HepG2 (cell line): Measurements from ENCODE around the gene UCP1. TPM values are rescaled to one million over a fixed set of nuclear protein-coding genes. Genes with fewer than 3 reads are reported as not detected.
A peak's percentile ranks its signal among the peaks of the same experiment; 100 is the strongest.

Experiments
- ATAC-seq: fragments of 200-7000 bp; cut with Tn5 transposase; 3 replicates; pipeline ENCODE4 v1.9.1; 2020; ENCODE audit warnings: mild to moderate bottlenecking, moderate library complexity
- BruUV-seq: library from RNA; stranded (reverse); fragments of 400-500 nt; replicated peaks from 2 replicates; lab custom pipeline; 2021; lab: Mats Ljungman, UMichigan
- CTCF ChIA-PET: fragments of 300-600 bp; formaldehyde crosslinking; extraction: SDS; loops from one replicate; lab custom pipeline; 2021; ENCODE audit warnings: low total read pairs, inconsistent platforms, low intra/inter-chr PET ratio; lab: Yijun Ruan, JAX
- POLR2A ChIA-PET: fragments of 350-600 bp; sonication (Branson Sonifier 250); formaldehyde crosslinking; loops from one replicate; lab custom pipeline; 2020; ENCODE audit warnings: antibody characterized with exemption, inconsistent platforms; lab: Yijun Ruan, JAX
- DNase-seq: peaks from one replicate; pipeline ENCODE4 v3.0.0-alpha.2; 2015; ENCODE audit warnings: low spot score
- FAIRE-seq: peaks from 3 replicates; lab custom pipeline; 2011; peaks lifted over from hg19 to GRCh38; lab: Jason Lieb, UNC
- H2AFZ ChIP-seq: one replicate; pipeline ENCODE4 v1.6.1; 2011; ENCODE audit warnings: low read length, inconsistent platforms
- H3K27ac ChIP-seq: fragments of 300-600 bp; 3 replicates; pipeline ENCODE4 v1.8.0; 2011; ENCODE audit warnings: mixed run types, mild to moderate bottlenecking, mixed read lengths, low read length, inconsistent platforms; ENCODE audit not compliant: insufficient read depth; ENCODE audit errors: extremely low read length
- H3K27me3 ChIP-seq, 2 experiments: fragments of 200-600 bp in 1 of 2; 2 replicates in 1 of 2; 3 replicates in 1 of 2; pipeline versions ENCODE4 v1.6.0 to v1.8.0; 2011; ENCODE audit warnings: low read length in 2 of 2, mild to moderate bottlenecking in 2 of 2, moderate library complexity in 2 of 2, inconsistent platforms in 1 of 2; ENCODE audit not compliant: insufficient read depth in 2 of 2, control insufficient read depth in 1 of 2
- H3K36me3 ChIP-seq, 2 experiments: fragments of 200-600 bp in 1 of 2; replicated peaks in 1 of 2; 2 replicates in 1 of 2; 3 replicates in 1 of 2; pipeline versions ENCODE4 v1.5.1 to v1.8.0; 2011; ENCODE audit warnings: low read length in 2 of 2, inconsistent platforms in 1 of 2; ENCODE audit not compliant: insufficient read depth in 2 of 2, control insufficient read depth in 1 of 2
- H3K4me1 ChIP-seq: 2 replicates; pipeline ENCODE4 v1.5.1; 2012; ENCODE audit warnings: low read length, inconsistent platforms; ENCODE audit not compliant: insufficient read depth
- H3K4me2 ChIP-seq: 2 replicates; pipeline ENCODE4 v1.6.0; 2011; ENCODE audit warnings: low read depth, low read length, inconsistent platforms
- H3K4me3 ChIP-seq, 3 experiments: fragments of 200-600 bp in 1 of 3; sonication (generic), shearing (Covaris generic) in 1 of 3; replicated peaks in 1 of 3; 2 replicates each; pipeline ENCODE4 v1.5.1; 2011 to 2016; ENCODE audit warnings: low read length in 3 of 3, inconsistent platforms in 2 of 3, low read depth in 2 of 3, mild to moderate bottlenecking in 2 of 3, control low read depth in 1 of 3, mixed read lengths in 1 of 3; ENCODE audit not compliant: insufficient read depth in 1 of 3
- H3K79me2 ChIP-seq: one replicate; pipeline ENCODE4 v1.6.1; 2011; ENCODE audit warnings: low read length, inconsistent platforms; ENCODE audit not compliant: insufficient read depth
- H3K9ac ChIP-seq: 2 replicates; pipeline ENCODE4 v1.6.0; 2011; ENCODE audit warnings: mild to moderate bottlenecking, low read depth, low read length, inconsistent platforms; ENCODE audit not compliant: insufficient read depth
- H3K9me3 ChIP-seq: 2 replicates; pipeline ENCODE4 v1.5.1; 2012; ENCODE audit warnings: mild to moderate bottlenecking, low read length
- H4K20me1 ChIP-seq: 2 replicates; pipeline ENCODE4 v1.6.0; 2011; ENCODE audit warnings: inconsistent platforms, mild to moderate bottlenecking, low read length, moderate library complexity; ENCODE audit not compliant: insufficient read depth
- ATF3 ChIP-seq: sonication (generic); formaldehyde crosslinking; IDR thresholded peaks from 2 replicates; pipeline ENCODE4 v1.4.0; 2020; ENCODE audit warnings: missing genetic modification reagents
- BHLHE40 ChIP-seq: IDR thresholded peaks from 2 replicates; pipeline ENCODE4 v1.6.1; 2011; ENCODE audit warnings: low read length, improper control_type of control experiment
- CENPX ChIP-seq: sonication (generic); formaldehyde crosslinking; IDR thresholded peaks from 2 replicates; pipeline ENCODE4 v1.9.0; 2021; ENCODE audit warnings: mild to moderate bottlenecking, missing genetic modification reagents, moderate library complexity
- HIVEP1 ChIP-seq: sonication (generic); formaldehyde crosslinking; IDR thresholded peaks from 2 replicates; pipeline ENCODE4 v1.4.0; 2020; ENCODE audit warnings: mild to moderate bottlenecking, missing genetic modification reagents
- KDM4B ChIP-seq: sonication (generic); formaldehyde crosslinking; IDR thresholded peaks from 2 replicates; pipeline ENCODE4 v1.4.0; 2020; ENCODE audit warnings: missing genetic modification reagents
- MBNL3 ChIP-seq: fragments of 250-450 bp; sonication (Bioruptor Pico); conservative IDR thresholded peaks from 2 replicates; pipeline ENCODE4 v1.8.0; 2022; ENCODE audit warnings: mild to moderate bottlenecking, inconsistent platforms
- REXO4 ChIP-seq: sonication (generic); formaldehyde crosslinking; IDR thresholded peaks from 2 replicates; pipeline ENCODE4 v1.8.0; 2022; ENCODE audit warnings: missing genetic modification reagents, mild to moderate bottlenecking, borderline replicate concordance
- SETDB1 ChIP-seq: sonication (generic); formaldehyde crosslinking; IDR thresholded peaks from 2 replicates; pipeline ENCODE4 v1.5.1; 2020; ENCODE audit warnings: missing genetic modification reagents, mild to moderate bottlenecking, borderline replicate concordance
- SP4 ChIP-seq: sonication (generic); formaldehyde crosslinking; IDR thresholded peaks from 2 replicates; pipeline ENCODE4 v1.8.1; 2023; ENCODE audit warnings: mild to moderate bottlenecking, missing genetic modification reagents
- TIGD3 ChIP-seq: sonication (generic); formaldehyde crosslinking; IDR thresholded peaks from 2 replicates; pipeline ENCODE4 v1.5.1; 2020; ENCODE audit warnings: mild to moderate bottlenecking, missing genetic modification reagents, borderline replicate concordance
- ZNF225 ChIP-seq: sonication (generic); formaldehyde crosslinking; IDR thresholded peaks from 2 replicates; pipeline ENCODE4 v1.4.0; 2020; ENCODE audit warnings: mild to moderate bottlenecking, missing genetic modification reagents
- ZNF577 ChIP-seq: sonication (generic); formaldehyde crosslinking; IDR thresholded peaks from 2 replicates; pipeline ENCODE4 v1.4.0; 2020; ENCODE audit warnings: mild to moderate bottlenecking, low read depth, missing genetic modification reagents, borderline replicate concordance
- ZNF589 ChIP-seq: sonication (generic); formaldehyde crosslinking; conservative IDR thresholded peaks from 2 replicates; pipeline ENCODE4 v1.8.0; 2022; ENCODE audit warnings: mild to moderate bottlenecking, moderate library complexity, missing genetic modification reagents
- ZNF747 ChIP-seq: sonication (generic); formaldehyde crosslinking; IDR thresholded peaks from 2 replicates; pipeline ENCODE4 v1.8.1; 2023; ENCODE audit warnings: missing genetic modification reagents, mild to moderate bottlenecking, borderline replicate concordance
- ZNF883 ChIP-seq: sonication (generic); formaldehyde crosslinking; IDR thresholded peaks from 2 replicates; pipeline ENCODE4 v1.5.1; 2020; ENCODE audit warnings: mild to moderate bottlenecking, missing genetic modification reagents; ENCODE audit errors: not compliant biosample characterization
- WGBS: methylation state at CpG from one replicate; pipeline ENCODE4 v1.1.6; 2017; ENCODE audit warnings: low lambda C conversion rate; 5-methylcytosine and 5-hydroxymethylcytosine counted together
- in situ Hi-C: cut with HindIII; loops from 2 replicates; pipeline ENCODE4 v1.10.0; 2017; ENCODE audit warnings: low pct_unique_long_range_greater_than_20kb; ENCODE audit not compliant: extremely low pct_ligation_motif_present
- intact Hi-C: fragments of 100-400 bp; cut with micrococcal nuclease; formaldehyde crosslinking; loops from one replicate; pipeline ENCODE4 v1.10.0; 2022; ENCODE audit not compliant: unreplicated experiment
- polyA plus RNA-seq, 8 experiments: library from polyadenylated mRNA; depleted of rRNA in 3 of 8; stranded (reverse) in 7 of 8; unstranded in 1 of 8; fragments of >200 nt; fragmentation: Illumina TruSeq in 4 of 8; extraction: Trizol in 4 of 8; gene quantifications; 2 replicates each; pipeline versions ENCODE4 v1.2.1 to v1.2.3, GENCODE V29; 2011 to 2016; ENCODE audit warnings: low read depth in 4 of 8, missing spikeins in 1 of 8, mixed read lengths in 1 of 8; ENCODE audit not compliant: insufficient read depth in 1 of 8
- total RNA-seq, 5 experiments: library from RNA; depleted of rRNA; stranded (reverse); fragments of >200 nt; fragmentation: Illumina TruSeq; extraction: Trizol; gene quantifications; 2 replicates each; pipeline ENCODE4 v1.2.3, GENCODE V29; 2016; ENCODE audit warnings: low read depth in 1 of 5
- TF ChIP-seq, protein P1 (sequence below): fragments of 450-650 bp; IDR thresholded peaks from 2 replicates; pipeline ENCODE4 v1.6.1; 2016
- TF ChIP-seq, protein P2 (sequence below): sonication (generic); formaldehyde crosslinking; IDR thresholded peaks from 2 replicates; pipeline ENCODE4 v1.4.0; 2020; ENCODE audit warnings: missing genetic modification reagents
- TF ChIP-seq, protein P3 (sequence below): fragments of 450-650 bp; IDR thresholded peaks from 2 replicates; pipeline ENCODE4 v1.6.1; 2017; ENCODE audit warnings: mild to moderate bottlenecking

UCP1 gene
- total and polyA plus RNA-seq, 2 of the 13 experiments (the other 11 are each of a cell fraction or from before 2014, with no cell fraction given) = 0.11 TPM

DNA sequence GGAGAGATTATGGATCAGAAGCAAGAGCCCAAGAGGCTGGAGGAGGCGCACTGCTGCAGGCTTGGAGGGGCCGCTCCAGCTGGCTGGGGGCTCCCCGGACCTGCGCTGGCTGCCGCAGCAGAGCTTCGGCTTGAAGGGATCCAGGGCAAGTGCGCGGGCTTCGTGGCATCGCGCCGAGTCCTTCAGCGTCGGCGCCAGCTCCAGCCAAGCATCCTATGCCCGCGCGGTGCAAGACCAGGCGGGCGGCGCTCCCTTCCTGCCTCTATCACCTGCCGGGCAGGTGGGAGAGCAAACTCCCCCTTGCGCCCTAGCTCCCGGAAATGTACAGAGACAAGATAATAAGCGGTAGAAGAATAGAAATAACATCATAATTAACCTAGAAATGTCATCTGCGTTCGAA lies 10.5 kb upstream of the UCP1 start:
- no peak overlapping the region for H3K27ac ChIP-seq
- no peak overlapping the region for H3K4me2 ChIP-seq
- H2AFZ ChIP-seq = no peak overlapping the region
- in situ Hi-C loops (no loop called here), intact Hi-C loops (no loop called here)
- FAIRE-seq = no peak
- no peaks in the 10 kb centered on the region for H3K9me3 ChIP-seq
- TF ChIP-seq SETDB1 (CRISPR knock-in tag) (no peak), SP4 (CRISPR knock-in tag) (no peak), HIVEP1 (CRISPR knock-in tag) (no peak), MBNL3 (CRISPR knock-in tag) (no peak), ZNF589 (CRISPR knock-in tag) (no peak), TIGD3 (CRISPR knock-in tag) (no peak), ZNF577 (CRISPR knock-in tag) (no peak), KDM4B (no peak), BHLHE40 (no peak), CENPX (no peak), REXO4 (CRISPR knock-in tag) (no peak), ZNF225 (no peak), ATF3 (CRISPR knock-in tag) (no peak), ZNF883 (CRISPR knock-in tag) (no peak), ZNF747 (CRISPR knock-in tag) (no peak)
- TF ChIP-seq, protein P1, sequence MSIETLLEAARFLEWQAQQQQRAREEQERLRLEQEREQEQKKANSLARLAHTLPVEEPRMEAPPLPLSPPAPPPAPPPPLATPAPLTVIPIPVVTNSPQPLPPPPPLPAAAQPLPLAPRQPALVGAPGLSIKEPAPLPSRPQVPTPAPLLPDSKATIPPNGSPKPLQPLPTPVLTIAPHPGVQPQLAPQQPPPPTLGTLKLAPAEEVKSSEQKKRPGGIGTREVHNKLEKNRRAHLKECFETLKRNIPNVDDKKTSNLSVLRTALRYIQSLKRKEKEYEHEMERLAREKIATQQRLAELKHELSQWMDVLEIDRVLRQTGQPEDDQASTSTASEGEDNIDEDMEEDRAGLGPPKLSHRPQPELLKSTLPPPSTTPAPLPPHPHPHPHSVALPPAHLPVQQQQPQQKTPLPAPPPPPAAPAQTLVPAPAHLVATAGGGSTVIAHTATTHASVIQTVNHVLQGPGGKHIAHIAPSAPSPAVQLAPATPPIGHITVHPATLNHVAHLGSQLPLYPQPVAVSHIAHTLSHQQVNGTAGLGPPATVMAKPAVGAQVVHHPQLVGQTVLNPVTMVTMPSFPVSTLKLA = no peak
- TF ChIP-seq, protein P2, sequence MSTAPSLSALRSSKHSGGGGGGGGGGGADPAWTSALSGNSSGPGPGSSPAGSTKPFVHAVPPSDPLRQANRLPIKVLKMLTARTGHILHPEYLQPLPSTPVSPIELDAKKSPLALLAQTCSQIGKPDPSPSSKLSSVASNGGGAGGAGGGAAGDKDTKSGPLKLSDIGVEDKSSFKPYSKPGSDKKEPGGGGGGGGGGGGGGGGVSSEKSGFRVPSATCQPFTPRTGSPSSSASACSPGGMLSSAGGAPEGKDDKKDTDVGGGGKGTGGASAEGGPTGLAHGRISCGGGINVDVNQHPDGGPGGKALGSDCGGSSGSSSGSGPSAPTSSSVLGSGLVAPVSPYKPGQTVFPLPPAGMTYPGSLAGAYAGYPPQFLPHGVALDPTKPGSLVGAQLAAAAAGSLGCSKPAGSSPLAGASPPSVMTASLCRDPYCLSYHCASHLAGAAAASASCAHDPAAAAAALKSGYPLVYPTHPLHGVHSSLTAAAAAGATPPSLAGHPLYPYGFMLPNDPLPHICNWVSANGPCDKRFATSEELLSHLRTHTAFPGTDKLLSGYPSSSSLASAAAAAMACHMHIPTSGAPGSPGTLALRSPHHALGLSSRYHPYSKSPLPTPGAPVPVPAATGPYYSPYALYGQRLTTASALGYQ (CRISPR knock-in tag) = no peak
- TF ChIP-seq, protein P3, sequence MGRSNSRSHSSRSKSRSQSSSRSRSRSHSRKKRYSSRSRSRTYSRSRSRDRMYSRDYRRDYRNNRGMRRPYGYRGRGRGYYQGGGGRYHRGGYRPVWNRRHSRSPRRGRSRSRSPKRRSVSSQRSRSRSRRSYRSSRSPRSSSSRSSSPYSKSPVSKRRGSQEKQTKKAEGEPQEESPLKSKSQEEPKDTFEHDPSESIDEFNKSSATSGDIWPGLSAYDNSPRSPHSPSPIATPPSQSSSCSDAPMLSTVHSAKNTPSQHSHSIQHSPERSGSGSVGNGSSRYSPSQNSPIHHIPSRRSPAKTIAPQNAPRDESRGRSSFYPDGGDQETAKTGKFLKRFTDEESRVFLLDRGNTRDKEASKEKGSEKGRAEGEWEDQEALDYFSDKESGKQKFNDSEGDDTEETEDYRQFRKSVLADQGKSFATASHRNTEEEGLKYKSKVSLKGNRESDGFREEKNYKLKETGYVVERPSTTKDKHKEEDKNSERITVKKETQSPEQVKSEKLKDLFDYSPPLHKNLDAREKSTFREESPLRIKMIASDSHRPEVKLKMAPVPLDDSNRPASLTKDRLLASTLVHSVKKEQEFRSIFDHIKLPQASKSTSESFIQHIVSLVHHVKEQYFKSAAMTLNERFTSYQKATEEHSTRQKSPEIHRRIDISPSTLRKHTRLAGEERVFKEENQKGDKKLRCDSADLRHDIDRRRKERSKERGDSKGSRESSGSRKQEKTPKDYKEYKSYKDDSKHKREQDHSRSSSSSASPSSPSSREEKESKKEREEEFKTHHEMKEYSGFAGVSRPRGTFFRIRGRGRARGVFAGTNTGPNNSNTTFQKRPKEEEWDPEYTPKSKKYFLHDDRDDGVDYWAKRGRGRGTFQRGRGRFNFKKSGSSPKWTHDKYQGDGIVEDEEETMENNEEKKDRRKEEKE = no peak
- no peak overlapping the region for H3K4me3 ChIP-seq
- H3K79me2 ChIP-seq = no peaks in the 10 kb centered on the region
- CTCF ChIA-PET = no interaction called here
- no peaks in the 10 kb centered on the region for H3K36me3 ChIP-seq
- 22% methylated on average over 12 of the region's 27 CpGs for WGBS
- no peak for DNase-seq
- peak; percentile 59 for ATAC-seq
- no TSS peak for BruUV-seq
- no peak overlapping the region for H3K9ac ChIP-seq
- H3K4me1 ChIP-seq = no peaks in the 10 kb centered on the region
- POLR2A ChIA-PET = no interaction called here
- H3K27me3 ChIP-seq = peaks cover 0 to 33% of the 10 kb centered on the region in 2 experiments; a peak in 2 of 5 replicates
- H4K20me1 ChIP-seq = no peaks in the 10 kb centered on the region
